MM.1S (cell line): ENCODE data around the gene AP1M1.

ENCODE experiments used
- CTCF ChIP-seq: fragments of 300-600 bp; sonication (generic); IDR thresholded peaks from 2 replicates; pipeline ENCODE4 v1.5.1; 2016; ENCODE audit warnings: antibody characterized with exemption, low read length, mixed read lengths
- EZH2 ChIP-seq: fragments of 300-600 bp; sonication (generic); optimal IDR thresholded peaks from 2 replicates; pipeline ENCODE3; 2017; ENCODE audit warnings: low read depth, mild to moderate bottlenecking, antibody characterized with exemption, low read length, mixed read lengths

- TF ChIP-seq CTCF, result no peak
- TF ChIP-seq EZH2, result no peak
Measured at GRCh38 chr19:16153582-16154336, 44.0 kb upstream of the AP1M1 start.
